ENCODE results near the gene VMP1. TPM values are rescaled to one million over a fixed set of nuclear protein-coding genes. Genes with fewer than 3 reads are reported as not detected.

Gene VMP1
- total RNA-seq, 2 experiments from 2014 or later = 73.6 to 81.1 TPM

GRCh38 chr17:59765038-59765437 is 57.6 kb downstream of the VMP1 start:
- peaks cover 15% of the 10 kb centered on the region for H3K36me3 ChIP-seq (ENCODE audit: insufficient read depth, low read length)
- DNase-seq (no peak), ATAC-seq (ENCODE audit: poor library complexity) (no peak)
- Mint-ChIP-seq H3K9me3 (no peaks in the 10 kb centered on the region), H3K4me3 (no peak overlapping the region), H3K4me1 (ENCODE audit: low read depth) (peaks cover 15% of the 10 kb centered on the region), H3K36me3 (ENCODE audit: low read depth) (peaks cover 51% of the 10 kb centered on the region), H3K27ac (no peak overlapping the region), H3K27me3 (no peaks in the 10 kb centered on the region)
- H3K9me3 ChIP-seq (ENCODE audit: control insufficient read depth in 1 of 2, insufficient read depth in 1 of 2, low read length in 2 of 2) = no peaks in the 10 kb centered on the region
- TF ChIP-seq CTCF (IDR thresholded peaks at IDR 0.05) = no peak
- no peaks in the 10 kb centered on the region for H3K27me3 ChIP-seq (ENCODE audit: control insufficient read depth in 1 of 2, insufficient read depth in 2 of 2, low read length in 2 of 2)
- ChIA-PET CTCF (interaction anchor here (0.9 kb wide), 2 partner anchors 88 to 94 kb away, joined by 3 read pairs; no protein-coding TSS in a partner anchor), POLR2A (no interaction called here)
- H3K27ac ChIP-seq (ENCODE audit: low read depth in 1 of 2, low read length in 2 of 2) = no peak overlapping the region
- intact Hi-C loops (cut with DNase I, micrococcal nuclease) = no loop called here
- H3K4me1 ChIP-seq (ENCODE audit: insufficient read depth, low read length) = no peaks in the 10 kb centered on the region
- no peak overlapping the region for H3K4me3 ChIP-seq (ENCODE audit: low read length)

- H3K4me1 Mint-ChIP-seq (ENCODE audit: low read depth) = peaks cover 9% of the 10 kb centered on the region
- no peak for ATAC-seq (ENCODE audit: poor library complexity)
- Histone ChIP-seq H3K36me3 (ENCODE audit: insufficient read depth, low read length) (peaks cover 15% of the 10 kb centered on the region), H3K9me3 (ENCODE audit: control insufficient read depth in 1 of 2, insufficient read depth in 1 of 2, low read length in 2 of 2) (no peaks in the 10 kb centered on the region), H3K27ac (ENCODE audit: low read depth in 1 of 2, low read length in 2 of 2) (no peak overlapping the region), H3K4me1 (ENCODE audit: insufficient read depth, low read length) (no peaks in the 10 kb centered on the region), H3K4me3 (ENCODE audit: low read length) (no peak overlapping the region), H3K27me3 (ENCODE audit: control insufficient read depth in 1 of 2, insufficient read depth in 2 of 2, low read length in 2 of 2) (no peaks in the 10 kb centered on the region)
- TF ChIP-seq CTCF (IDR thresholded peaks at IDR 0.05) = no peak
- ChIA-PET POLR2A (no interaction called here), CTCF (no interaction called here)
- no peak overlapping the region for H3K4me3 Mint-ChIP-seq
- H3K27ac Mint-ChIP-seq = no peak overlapping the region
- no peaks in the 10 kb centered on the region for H3K27me3 Mint-ChIP-seq
- H3K9me3 Mint-ChIP-seq = no peaks in the 10 kb centered on the region
- DNase-seq = no peak
- intact Hi-C loops (cut with DNase I, micrococcal nuclease) = no loop called here
- peaks cover 48% of the 10 kb centered on the region for H3K36me3 Mint-ChIP-seq (ENCODE audit: low read depth)
Observed at GRCh38 chr17:59766491-59766890, 59.0 kb downstream of the VMP1 start.

- Histone ChIP-seq H3K9me3 (ENCODE audit: control insufficient read depth in 1 of 2, insufficient read depth in 1 of 2, low read length in 2 of 2) (no peaks in the 10 kb centered on the region), H3K36me3 (ENCODE audit: insufficient read depth, low read length) (peaks cover 17% of the 10 kb centered on the region), H3K4me1 (ENCODE audit: insufficient read depth, low read length) (no peaks in the 10 kb centered on the region), H3K27me3 (ENCODE audit: control insufficient read depth in 1 of 2, insufficient read depth in 2 of 2, low read length in 2 of 2) (no peaks in the 10 kb centered on the region), H3K27ac (ENCODE audit: low read depth in 1 of 2, low read length in 2 of 2) (no peak overlapping the region), H3K4me3 (ENCODE audit: low read length) (no peak overlapping the region)
- no peaks in the 10 kb centered on the region for H3K9me3 Mint-ChIP-seq
- H3K4me1 Mint-ChIP-seq (ENCODE audit: low read depth) = peaks cover 4% of the 10 kb centered on the region
- no peak for ATAC-seq (ENCODE audit: poor library complexity)
- H3K27me3 Mint-ChIP-seq = no peaks in the 10 kb centered on the region
- POLR2A ChIA-PET = interaction anchor here (0.6 kb wide), 1 partner anchor 16 kb away, joined by 3 read pairs; no protein-coding TSS in a partner anchor
- intact Hi-C loops (cut with DNase I, micrococcal nuclease) = no loop called here
- H3K4me3 Mint-ChIP-seq = no peak overlapping the region
- CTCF ChIA-PET = no interaction called here
- DNase-seq = no peak
- TF ChIP-seq CTCF (IDR thresholded peaks at IDR 0.05) = no peak
- peaks cover 44% of the 10 kb centered on the region for H3K36me3 Mint-ChIP-seq (ENCODE audit: low read depth)
- no peak overlapping the region for H3K27ac Mint-ChIP-seq
Observed at GRCh38 chr17:59767176-59767575, 59.7 kb downstream of the VMP1 start.
